IMR-90 (cell line): Measurements from ENCODE around the gene GSG1L. TPM values are rescaled to one million over a fixed set of nuclear protein-coding genes. Genes with fewer than 3 reads are reported as not detected.
A peak's percentile ranks its signal among the peaks of the same experiment; 100 is the strongest.

Experiments used
- ATAC-seq: fragments of 200-7000 bp; cut with Tn5 transposase; 2 replicates; pipeline ENCODE4 v1.9.1; 2020; ENCODE audit warnings: low read depth, mild to moderate bottlenecking, moderate library complexity
- BruUV-seq: library from RNA; stranded (reverse); fragments of 400-500 nt; replicated peaks from 2 replicates; lab custom pipeline; 2021; lab: Mats Ljungman, UMichigan
- CTCF ChIA-PET: fragments of 300-600 bp; formaldehyde crosslinking; extraction: SDS; loops from one replicate; lab custom pipeline; 2021; ENCODE audit warnings: antibody characterized with exemption; lab: Yijun Ruan, JAX
- POLR2A ChIA-PET: fragments of 300-600 bp; sonication (Branson Sonifier 250); formaldehyde crosslinking; loops from one replicate; lab custom pipeline; 2022; ENCODE audit warnings: antibody characterized with exemption; ENCODE audit not compliant: unreplicated experiment; lab: Charles Lee
- DNase-seq: peaks from one replicate; pipeline ENCODE4 v3.0.0; 2013
- H2AFZ ChIP-seq: replicated peaks from 2 replicates; pipeline ENCODE3; 2013; ENCODE audit warnings: low read length, mild to moderate bottlenecking; ENCODE audit not compliant: poor library complexity
- H2AK5ac ChIP-seq: 2 replicates; pipeline ENCODE4 v1.6.1; 2013; ENCODE audit warnings: low read depth, low read length, inconsistent platforms
- H2AK9ac ChIP-seq: replicated peaks from 2 replicates; pipeline ENCODE3; 2013; ENCODE audit warnings: mild to moderate bottlenecking, low read depth, low read length, moderate library complexity; ENCODE audit not compliant: poor library complexity
- H2BK120ac ChIP-seq: 2 replicates; pipeline ENCODE4 v1.6.1; 2013; ENCODE audit warnings: low read depth, low read length, inconsistent platforms
- H2BK15ac ChIP-seq: 3 replicates; pipeline ENCODE4 v1.6.1; 2013; ENCODE audit warnings: low read depth, low read length, inconsistent platforms
- H2BK20ac ChIP-seq: 2 replicates; pipeline ENCODE4 v1.6.1; 2013; ENCODE audit warnings: low read depth, mild to moderate bottlenecking, inconsistent platforms, low read length, moderate library complexity
- H2BK5ac ChIP-seq: 2 replicates; pipeline ENCODE4 v1.6.1; 2013; ENCODE audit warnings: mild to moderate bottlenecking, low read depth, low read length, inconsistent platforms; ENCODE audit not compliant: poor library complexity, severe bottlenecking
- H3K14ac ChIP-seq: replicated peaks from 2 replicates; pipeline ENCODE4 v1.6.1; 2013; ENCODE audit warnings: low read depth, low read length, inconsistent platforms
- H3K18ac ChIP-seq: 2 replicates; pipeline ENCODE4 v1.6.1; 2013; ENCODE audit warnings: low read depth, low read length, control low read depth
- H3K23ac ChIP-seq: 2 replicates; pipeline ENCODE4 v1.6.1; 2013; ENCODE audit warnings: low read depth, low read length, inconsistent platforms
- H3K27ac ChIP-seq: 2 replicates; pipeline ENCODE4 v1.5.1; 2013; ENCODE audit warnings: mild to moderate bottlenecking, control low read depth, low read length; ENCODE audit not compliant: insufficient read depth
- H3K27me3 ChIP-seq: 2 replicates; pipeline ENCODE4 v1.6.1; 2013; ENCODE audit warnings: low read length; ENCODE audit not compliant: control insufficient read depth, insufficient read depth
- H3K36me3 ChIP-seq: 2 replicates; pipeline ENCODE4 v1.6.1; 2013; ENCODE audit warnings: low read length, mixed read lengths; ENCODE audit not compliant: control insufficient read depth, insufficient read depth
- H3K4ac ChIP-seq: 2 replicates; pipeline ENCODE4 v1.6.1; 2013; ENCODE audit warnings: low read depth, low read length, inconsistent platforms
- H3K4me1 ChIP-seq: 2 replicates; pipeline ENCODE4 v1.6.1; 2013; ENCODE audit warnings: low read length, mixed read lengths; ENCODE audit not compliant: control insufficient read depth, insufficient read depth
- H3K4me2 ChIP-seq: 2 replicates; pipeline ENCODE4 v1.6.1; 2013; ENCODE audit warnings: low read depth, mild to moderate bottlenecking, control low read depth, low read length, moderate library complexity
- H3K4me3 ChIP-seq: 2 replicates; pipeline ENCODE4 v1.5.1; 2013; ENCODE audit warnings: low read depth, mild to moderate bottlenecking, control low read depth, low read length, moderate library complexity; ENCODE audit not compliant: insufficient read depth
- H3K56ac ChIP-seq: 2 replicates; pipeline ENCODE4 v1.6.1; 2013; ENCODE audit warnings: low read length, inconsistent platforms; ENCODE audit not compliant: insufficient read depth; ENCODE audit errors: extremely low read depth
- H3K79me1 ChIP-seq, 2 experiments: 2 replicates each; pipeline ENCODE4 v1.6.1; 2013; ENCODE audit warnings: low read length in 2 of 2, inconsistent platforms in 1 of 2, low read depth in 1 of 2
- H3K9ac ChIP-seq: 2 replicates; pipeline ENCODE4 v1.6.1; 2013; ENCODE audit warnings: low read depth, low read length, control low read depth
- H3K9me1 ChIP-seq: 2 replicates; pipeline ENCODE4 v1.6.1; 2013; ENCODE audit warnings: low read length, inconsistent platforms; ENCODE audit not compliant: insufficient read depth
- H3K9me3 ChIP-seq: 2 replicates; pipeline ENCODE4 v1.6.1; 2013; ENCODE audit warnings: low read length; ENCODE audit not compliant: control insufficient read depth, insufficient read depth
- H4K20me1 ChIP-seq: 2 replicates; pipeline ENCODE4 v1.6.1; 2013; ENCODE audit warnings: low read length, inconsistent platforms; ENCODE audit not compliant: insufficient read depth
- H4K5ac ChIP-seq: 2 replicates; pipeline ENCODE4 v1.6.1; 2013; ENCODE audit warnings: mild to moderate bottlenecking, low read depth, low read length, control low read depth
- H4K8ac ChIP-seq, 2 experiments: 2 replicates each; pipeline ENCODE4 v1.6.1; 2013; ENCODE audit warnings: low read depth in 2 of 2, low read length in 2 of 2, control low read depth in 1 of 2, inconsistent platforms in 1 of 2
- H4K91ac ChIP-seq: 2 replicates; pipeline ENCODE4 v1.6.1; 2013; ENCODE audit warnings: low read depth, low read length, inconsistent platforms; ENCODE audit not compliant: insufficient read depth
- CEBPB ChIP-seq: IDR thresholded peaks from 2 replicates; pipeline ENCODE4 v1.6.1; 2012; ENCODE audit warnings: low read depth, low read length, improper control_type of control experiment
- NFE2L2 ChIP-seq: fragments of 150-350 bp; IDR thresholded peaks from 2 replicates; pipeline ENCODE4 v1.6.1; 2016; ENCODE audit warnings: low read depth, mild to moderate bottlenecking, low read length
- WGBS, 2 experiments: methylation state at CpG; one replicate each; pipeline versions ENCODE4 v1.1.5 to v1.1.7; 2013; ENCODE audit warnings: missing lambda C conversion rate in 2 of 2; ENCODE audit not compliant: insufficient read length in 1 of 2; ENCODE audit errors: extremely low coverage in 2 of 2; 5-methylcytosine and 5-hydroxymethylcytosine counted together
- dilution Hi-C: fragments of 300-500 bp; cut with HindIII; formaldehyde crosslinking; loops from one replicate; pipeline ENCODE4 v1.14.3; 2018; ENCODE audit warnings: low sequenced_read_pairs; ENCODE audit not compliant: unreplicated experiment
- in situ Hi-C: fragments of 300-500 bp; cut with MboI; formaldehyde crosslinking; loops from 3 replicates; pipeline ENCODE4 v1.14.3; 2019; ENCODE audit warnings: low sequenced_read_pairs, inconsistent platforms, mixed read lengths
- intact Hi-C: fragments of 100-400 bp; cut with micrococcal nuclease; formaldehyde crosslinking; loops from 2 replicates; pipeline ENCODE4 v1.10.0; 2022
- polyA plus RNA-seq, 3 experiments: library from polyadenylated mRNA; depleted of rRNA; stranded (reverse); fragments of >200 nt; gene quantifications; 2 replicates each; pipeline ENCODE4 v1.2.3, GENCODE V29; 2012; ENCODE audit warnings: low replicate concordance in 1 of 3
- total RNA-seq: library from RNA; depleted of rRNA; stranded (reverse); fragments of >200 nt; gene quantifications from 2 replicates; pipeline ENCODE4 v1.2.3, GENCODE V29; 2012

The GSG1L gene
- total and polyA plus RNA-seq, 2 of the 4 experiments (the other 2 are of a cell fraction) = not detected

DNA sequence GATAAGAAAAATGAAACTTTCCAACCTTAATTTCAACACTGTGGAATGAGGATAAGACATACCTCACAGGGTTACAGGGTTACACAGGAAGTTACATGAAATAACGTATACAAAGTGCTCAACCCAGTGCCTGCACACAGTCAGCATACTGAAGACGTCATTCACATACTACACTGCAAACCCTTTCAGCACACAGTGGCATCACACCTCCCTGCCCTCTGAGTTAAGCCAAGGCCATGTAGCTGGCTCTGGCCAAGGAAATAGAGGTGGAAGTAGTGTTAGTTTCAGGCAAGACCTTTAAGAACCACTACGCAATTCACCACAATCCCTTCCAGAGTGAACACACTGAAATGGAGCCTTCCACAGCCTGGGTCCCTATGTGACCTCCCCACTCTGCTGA lies 46.6 kb upstream of the GSG1L start:
- ATAC-seq = peak; percentile 65
- H4K5ac ChIP-seq = no peak overlapping the region
- H2AK9ac ChIP-seq = no peak overlapping the region
- H3K27ac ChIP-seq = peak overlapping the region; percentile 61; the same call in 1 of the 2 replicates
- CTCF ChIA-PET = no interaction called here
- H3K4me1 ChIP-seq = peaks cover 10% of the 10 kb centered on the region
- H4K91ac ChIP-seq = no peak overlapping the region
- no CpG with 5 or more reads among the region's 3 CpGs for WGBS, 2 experiments
- peak overlapping the region; percentile 50 for H3K14ac ChIP-seq
- H3K23ac ChIP-seq = peak overlapping the region; percentile 64; the same call in 1 of the 2 replicates
- H4K8ac ChIP-seq = no peak overlapping the region
- H2BK5ac ChIP-seq = peak overlapping the region; percentile 9
- H3K9ac ChIP-seq = no peak overlapping the region
- dilution Hi-C loops (no loop called here), in situ Hi-C loops (no loop called here), intact Hi-C loops (loop anchor here (5.0 kb wide), 1 partner anchor 102 kb away; the partner anchor contains the start of gene XPO6)
- H2AFZ ChIP-seq = no peak overlapping the region
- H3K79me1 ChIP-seq = peaks cover 45 to 67% of the 10 kb centered on the region in 2 experiments
- POLR2A ChIA-PET = interaction anchor here (0.6 kb wide), 1 partner anchor 72 kb away, joined by 3 read pairs; no protein-coding TSS in a partner anchor
- no peak overlapping the region for H3K4me2 ChIP-seq
- H3K9me1 ChIP-seq = peaks cover 15% of the 10 kb centered on the region
- peak; percentile 79 for DNase-seq
- TF ChIP-seq NFE2L2 (no peak), CEBPB (0 out of 2 replicates have a peak, but pooled peaks have one; percentile 16)
- no peak overlapping the region for H3K56ac ChIP-seq
- no peaks in the 10 kb centered on the region for H3K9me3 ChIP-seq
- H2AK5ac ChIP-seq = no peak overlapping the region
- peaks cover 65% of the 10 kb centered on the region for H3K36me3 ChIP-seq
- H3K27me3 ChIP-seq = no peaks in the 10 kb centered on the region
- H3K4ac ChIP-seq = no peak overlapping the region
- H4K20me1 ChIP-seq = peaks cover 19% of the 10 kb centered on the region
- H2BK15ac ChIP-seq = no peak overlapping the region
- no TSS peak for BruUV-seq
- H2BK120ac ChIP-seq = no peak overlapping the region
- 0 out of 2 replicates have a peak overlapping the region, but pooled peaks have one; percentile 9 for H3K18ac ChIP-seq
- H3K4me3 ChIP-seq = no peak overlapping the region
- no peak overlapping the region for H2BK20ac ChIP-seq
